HG03469 (cell line): ENCODE results near the gene KLF13.

Source experiments
- ATAC-seq: cut with Tn5 transposase; IDR thresholded peaks from one replicate; pipeline ENCODE4 v1.9.1; 2021; ENCODE audit warnings: mild to moderate bottlenecking, moderate library complexity, moderate number of reproducible peaks; ENCODE audit not compliant: unreplicated experiment

KLF13 gene

DNA sequence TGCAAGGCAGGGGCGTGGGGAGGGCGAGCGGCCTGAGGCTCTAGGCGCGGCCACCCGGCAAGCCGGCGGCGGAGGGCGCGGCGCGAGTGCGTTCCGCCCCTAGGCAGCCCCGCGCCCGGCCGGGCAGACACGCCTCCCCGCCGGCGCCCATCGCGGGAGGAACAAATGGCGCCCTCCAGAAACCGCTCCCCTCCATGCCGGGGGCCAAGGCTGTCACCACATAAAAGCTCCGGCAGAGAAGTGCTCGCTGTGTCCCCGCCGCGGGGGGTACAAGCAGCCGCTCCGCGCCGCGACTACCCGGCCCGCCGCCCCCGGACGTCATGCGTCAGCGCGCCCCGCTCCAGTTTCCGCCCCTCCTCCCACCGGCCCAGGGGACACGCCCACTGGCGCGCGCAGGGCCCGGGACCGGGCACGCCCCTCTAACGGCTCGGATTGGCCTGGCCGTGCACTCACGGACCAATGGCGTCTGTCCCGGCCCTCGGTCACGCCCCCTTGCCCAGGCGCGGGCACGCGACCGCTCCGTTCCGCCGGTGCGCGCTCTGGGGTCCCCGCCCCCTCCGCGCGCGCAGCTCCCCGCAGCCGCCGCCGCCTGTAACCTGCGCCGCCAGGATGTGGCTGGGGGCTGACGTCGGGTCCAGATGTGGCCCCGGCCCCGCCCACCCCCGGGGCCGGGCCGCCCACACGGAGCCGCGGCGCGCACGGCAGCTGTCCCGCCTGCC, at the start of gene KLF13:
TSS of gene KLF13 (plus strand) at position 680 of the 719 bp plus-strand sequence. CDS start 378 bp downstream, outside the sequence.
- ATAC-seq = peak; percentile 48

DNA sequence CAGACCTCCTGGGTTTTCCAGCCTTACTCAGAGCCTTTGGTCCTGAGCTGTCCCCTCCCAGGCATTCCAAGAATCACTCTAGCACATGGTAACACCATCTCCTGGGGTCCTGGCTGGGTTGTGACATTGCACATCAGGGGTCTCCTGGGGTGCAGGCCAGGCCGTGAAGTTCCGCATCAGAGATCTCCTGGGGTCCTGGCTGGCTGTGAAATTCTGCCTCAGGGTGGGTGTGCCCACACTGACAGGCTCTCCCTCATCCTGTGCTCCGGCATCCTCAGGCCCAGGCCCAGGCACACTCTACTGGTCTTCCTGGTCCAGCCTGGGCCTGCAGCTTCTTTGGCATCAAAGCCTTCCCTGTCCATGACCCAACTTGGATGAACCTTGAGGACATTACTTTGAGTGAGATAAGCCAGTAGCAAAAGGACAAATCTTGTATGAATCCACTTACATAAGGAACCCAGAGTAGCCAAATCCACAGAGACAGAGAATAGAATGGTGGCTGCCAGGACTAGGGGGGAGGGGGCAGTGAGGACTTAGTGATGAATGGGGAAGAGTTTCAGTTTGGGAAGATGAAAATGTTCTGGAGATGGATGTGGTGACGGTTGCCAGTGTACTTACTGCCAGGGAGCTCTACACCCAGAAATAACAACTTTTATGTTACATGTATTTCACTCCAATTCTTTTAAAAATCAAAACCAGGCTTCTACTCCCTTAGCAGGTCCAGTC, 49.1 kb upstream of the KLF13 start:
- no peak for ATAC-seq

DNA sequence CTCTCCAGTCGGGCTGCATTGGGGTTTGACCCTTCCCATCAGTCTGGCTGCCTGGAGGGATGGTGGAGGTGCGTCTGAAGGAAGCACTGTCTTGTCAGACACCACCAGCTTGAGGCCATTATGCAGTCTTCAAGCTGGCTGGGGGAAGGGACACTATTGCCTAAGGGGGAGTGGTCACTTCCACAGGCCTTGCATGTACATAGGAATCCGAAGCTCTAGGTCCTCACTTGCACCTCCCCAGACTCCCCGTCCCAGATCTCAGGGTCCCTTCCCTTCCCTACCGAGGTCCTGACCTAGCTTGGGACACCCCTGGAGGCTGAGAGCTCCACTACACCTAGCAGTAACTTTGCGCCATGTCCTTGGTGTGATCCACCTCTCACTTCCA, 48.6 kb upstream of the KLF13 start:
- no peak for ATAC-seq

DNA sequence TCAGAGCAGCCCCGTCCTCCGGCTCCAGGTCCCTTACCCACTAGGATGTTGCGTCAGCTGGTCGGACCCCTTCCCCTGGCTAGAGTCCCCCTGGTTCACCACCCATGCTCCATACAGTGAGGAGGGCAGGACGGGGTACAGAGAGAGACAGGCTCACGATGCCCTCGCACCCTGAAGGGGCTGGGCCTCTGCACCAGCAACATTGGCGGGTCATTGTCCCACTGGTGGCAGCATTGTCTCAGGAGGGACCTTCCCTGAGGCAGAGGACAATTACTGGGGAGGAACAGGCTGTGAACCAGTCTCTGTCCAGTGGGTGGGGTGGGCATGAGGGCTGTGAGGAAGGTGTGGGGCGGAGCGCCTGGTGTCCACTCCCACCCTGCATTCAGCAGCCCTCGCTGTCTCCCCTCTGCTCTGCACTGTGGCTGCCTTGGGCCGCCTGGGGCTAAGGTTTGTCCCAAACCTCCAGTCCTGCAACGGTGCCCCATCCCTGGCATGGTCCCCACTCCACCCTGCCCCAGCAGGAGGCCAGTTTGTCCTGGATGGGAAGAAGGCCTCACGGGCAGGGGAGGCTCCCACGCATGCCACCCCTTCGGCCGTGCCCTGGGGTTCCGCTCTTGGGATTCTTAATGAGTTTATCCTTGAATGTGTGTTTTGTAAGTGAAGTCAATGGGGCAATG, 48.0 kb upstream of the KLF13 start:
- no peak for ATAC-seq

- no peak for ATAC-seq
Measured at GRCh38 chr15:31279221-31280045, 47.2 kb upstream of the KLF13 start.

- ATAC-seq = no peak
Measured at GRCh38 chr15:31280046-31280830, 46.4 kb upstream of the KLF13 start.

GRCh38 chr15:31280831-31281216, 45.8 kb upstream of the KLF13 start:
- no peak for ATAC-seq

GRCh38 chr15:31283043-31283442, 43.6 kb upstream of the KLF13 start:
- no peak for ATAC-seq

GRCh38 chr15:31285772-31286261, 40.8 kb upstream of the KLF13 start:
- ATAC-seq = no peak

DNA sequence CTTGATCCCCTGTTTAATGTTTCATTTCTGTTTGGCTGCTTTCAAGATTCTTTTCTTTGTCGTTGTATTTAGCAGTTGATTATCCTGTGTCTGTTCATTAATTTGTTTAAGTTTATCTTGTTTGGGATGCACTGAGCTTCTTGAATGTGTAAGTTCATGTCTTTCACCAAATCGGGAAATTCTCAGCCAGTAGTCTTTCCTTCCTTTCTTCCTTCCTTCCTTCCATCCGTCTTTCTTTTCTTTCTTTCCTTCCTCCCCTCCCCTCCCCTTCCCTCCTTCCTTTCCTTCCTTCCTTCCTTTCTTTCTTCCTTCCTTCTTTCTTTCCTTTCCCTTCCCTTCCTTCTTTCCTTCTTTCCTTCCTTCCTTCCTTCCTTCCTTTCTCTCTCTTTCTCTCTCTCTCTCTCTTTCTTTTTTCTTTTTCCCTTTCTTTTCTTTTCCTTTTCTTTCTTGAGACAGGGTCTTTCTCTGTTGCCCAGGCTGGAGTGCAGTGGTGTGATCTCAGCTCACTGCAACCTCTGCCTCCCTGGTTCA, 35.5 kb upstream of the KLF13 start:
- no peak for ATAC-seq

- ATAC-seq = no peak
Measured at GRCh38 chr15:31292391-31293015, 34.1 kb upstream of the KLF13 start.

- ATAC-seq = no peak
Measured at GRCh38 chr15:31293655-31294054, 33.0 kb upstream of the KLF13 start.

DNA sequence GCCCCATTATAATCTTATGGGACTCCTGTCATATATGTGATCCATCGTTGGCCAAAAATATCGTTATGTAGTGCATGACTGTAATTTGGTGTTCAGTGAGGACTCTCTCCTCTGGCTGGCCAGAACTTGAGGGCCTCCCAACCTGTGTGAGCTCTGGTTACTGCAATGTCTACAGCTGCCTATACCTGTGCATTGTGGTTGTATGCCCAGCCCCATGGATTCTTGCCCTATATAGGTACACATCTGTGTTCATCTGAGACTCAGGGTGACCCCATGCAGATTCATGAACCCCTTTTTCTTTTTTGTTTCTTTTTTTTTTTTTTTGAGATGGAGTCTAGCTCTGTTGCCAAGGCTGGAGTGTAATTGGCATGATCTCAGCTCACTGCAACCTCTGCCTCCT, 32.6 kb upstream of the KLF13 start:
- ATAC-seq = no peak

GRCh38 chr15:31295658-31296057, 31.0 kb upstream of the KLF13 start:
- ATAC-seq = no peak

DNA sequence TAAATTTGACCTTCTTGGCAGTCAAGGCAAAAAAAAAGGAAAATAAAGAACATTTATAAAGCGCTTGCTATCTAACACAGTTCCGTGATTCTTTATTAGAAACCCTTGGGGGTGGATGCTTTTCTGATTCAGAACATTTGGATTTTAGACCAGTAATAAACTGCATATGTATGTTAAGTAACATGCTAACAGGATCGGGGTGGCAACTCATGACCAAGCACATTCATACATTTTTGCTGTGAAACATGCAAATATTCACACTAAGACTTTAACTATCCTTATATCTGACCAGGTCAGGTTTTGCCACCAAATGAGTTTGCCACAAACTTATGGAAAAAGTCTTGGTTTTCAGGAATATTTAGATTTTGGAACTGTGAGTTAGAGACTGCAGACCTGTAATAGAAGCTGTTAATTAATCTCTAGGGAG, 30.4 kb upstream of the KLF13 start:
- no peak for ATAC-seq

DNA sequence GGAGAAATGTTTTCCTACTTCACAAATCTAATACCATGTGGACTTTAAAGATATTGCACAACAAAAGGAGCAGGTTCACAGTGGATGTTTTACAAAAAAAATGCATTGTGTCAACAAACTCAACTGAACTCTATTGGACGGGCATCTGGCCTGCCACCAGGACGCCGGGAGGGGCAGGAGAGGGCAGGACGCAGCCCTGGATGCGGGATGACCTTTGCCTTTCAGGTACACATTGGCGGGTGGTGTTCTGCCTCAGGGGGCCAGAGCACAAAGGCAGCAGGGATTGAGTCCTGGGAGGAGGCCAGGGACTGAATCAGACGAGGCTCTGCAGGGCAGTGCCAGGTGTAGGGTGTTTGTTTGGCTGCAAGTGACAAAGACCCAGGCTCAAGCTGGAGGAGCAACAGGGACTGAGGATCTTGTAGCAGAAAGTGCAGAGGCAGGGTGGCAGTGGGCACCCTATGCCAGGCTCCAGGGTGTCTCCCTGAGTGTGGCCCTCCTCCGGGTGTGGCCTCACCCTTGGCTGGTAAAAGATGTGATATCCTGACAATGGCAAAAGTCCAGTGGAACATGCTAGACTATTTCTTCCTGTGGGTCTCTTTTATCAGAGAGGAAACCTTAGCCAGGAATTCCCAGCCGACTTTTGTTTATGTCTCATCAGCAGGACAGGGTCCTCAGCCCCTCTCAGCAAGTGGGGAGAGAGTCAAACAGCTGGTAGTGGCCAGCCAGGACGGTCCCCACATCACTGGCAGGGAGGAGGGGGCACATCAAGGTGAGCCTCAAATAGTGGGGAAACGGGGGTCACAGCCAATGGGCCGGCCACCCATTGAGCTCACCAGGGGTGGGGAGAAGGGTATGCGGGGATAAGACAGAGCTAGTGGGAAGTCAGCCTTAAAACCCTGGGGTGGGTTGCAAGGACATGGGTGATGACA, 29.7 kb upstream of the KLF13 start:
- no peak for ATAC-seq

DNA sequence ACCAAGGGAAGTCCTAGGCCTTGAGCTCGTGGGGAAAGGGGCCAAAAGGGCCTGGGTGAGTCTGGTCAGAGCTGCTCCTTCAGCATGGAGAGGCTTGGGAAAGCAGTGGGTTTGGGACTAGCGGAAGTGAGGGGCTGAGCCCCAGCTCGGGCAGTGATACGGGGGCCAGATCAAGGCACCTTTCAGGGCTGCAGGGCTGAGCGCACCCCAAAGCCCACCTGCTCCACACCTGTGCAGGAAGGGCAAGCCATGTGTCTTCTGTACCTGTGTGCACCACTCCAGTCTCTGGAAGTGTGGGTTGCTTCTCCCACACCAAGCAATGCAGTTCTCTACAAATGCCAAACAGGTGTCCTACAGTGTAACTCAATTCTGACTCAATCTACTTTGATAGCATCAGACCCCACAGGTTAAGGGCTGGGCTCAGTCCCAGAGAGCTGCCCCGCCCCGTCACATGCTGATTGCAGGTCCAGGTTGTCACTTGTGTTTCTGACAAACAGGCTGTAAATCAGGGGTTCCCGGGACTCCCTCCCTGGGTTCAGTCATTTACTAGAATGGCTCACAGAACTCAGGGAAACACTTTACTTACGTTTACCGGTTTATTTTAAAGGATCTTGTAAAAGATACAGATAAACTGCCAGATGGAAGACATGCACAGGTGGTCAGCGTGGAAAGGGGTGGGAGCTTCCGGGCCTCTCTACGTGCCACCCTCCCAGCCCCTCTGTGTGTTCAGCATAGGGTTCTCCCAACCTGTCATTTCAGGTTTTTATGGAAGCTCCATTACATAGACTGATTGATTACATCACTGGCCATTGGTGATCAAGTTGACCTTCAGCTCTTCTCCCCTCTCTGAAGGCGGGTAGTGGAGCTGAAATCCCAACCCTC, 28.8 kb upstream of the KLF13 start:
- no peak for ATAC-seq
